ENCODE results near the gene ZNF519.

Gene ZNF519

DNA sequence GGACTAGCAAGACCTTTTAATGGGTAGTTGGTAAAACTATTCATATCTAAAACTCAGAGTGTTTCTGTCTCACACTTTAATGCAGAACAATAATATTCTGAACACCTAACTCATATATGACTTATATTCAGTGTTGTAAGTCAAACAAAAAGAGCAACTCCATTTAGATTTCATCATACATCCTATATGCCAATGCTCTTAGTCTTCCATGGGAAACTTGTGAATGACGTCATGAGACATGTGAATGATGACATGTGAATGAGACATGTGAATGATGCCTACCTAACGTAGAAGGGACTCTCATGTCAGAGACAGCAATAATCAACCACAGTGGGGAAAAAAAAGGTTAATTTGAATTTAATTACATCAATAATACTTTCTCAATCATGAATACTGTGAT, 28.0 kb downstream of the ZNF519 start:
- TF ChIP-seq, protein P1, sequence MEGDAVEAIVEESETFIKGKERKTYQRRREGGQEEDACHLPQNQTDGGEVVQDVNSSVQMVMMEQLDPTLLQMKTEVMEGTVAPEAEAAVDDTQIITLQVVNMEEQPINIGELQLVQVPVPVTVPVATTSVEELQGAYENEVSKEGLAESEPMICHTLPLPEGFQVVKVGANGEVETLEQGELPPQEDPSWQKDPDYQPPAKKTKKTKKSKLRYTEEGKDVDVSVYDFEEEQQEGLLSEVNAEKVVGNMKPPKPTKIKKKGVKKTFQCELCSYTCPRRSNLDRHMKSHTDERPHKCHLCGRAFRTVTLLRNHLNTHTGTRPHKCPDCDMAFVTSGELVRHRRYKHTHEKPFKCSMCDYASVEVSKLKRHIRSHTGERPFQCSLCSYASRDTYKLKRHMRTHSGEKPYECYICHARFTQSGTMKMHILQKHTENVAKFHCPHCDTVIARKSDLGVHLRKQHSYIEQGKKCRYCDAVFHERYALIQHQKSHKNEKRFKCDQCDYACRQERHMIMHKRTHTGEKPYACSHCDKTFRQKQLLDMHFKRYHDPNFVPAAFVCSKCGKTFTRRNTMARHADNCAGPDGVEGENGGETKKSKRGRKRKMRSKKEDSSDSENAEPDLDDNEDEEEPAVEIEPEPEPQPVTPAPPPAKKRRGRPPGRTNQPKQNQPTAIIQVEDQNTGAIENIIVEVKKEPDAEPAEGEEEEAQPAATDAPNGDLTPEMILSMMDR (conservative IDR thresholded peaks at IDR 0.05; ENCODE audit: control insufficient read depth, insufficient read depth, low read depth, low read length), result no peak
- DNase-seq (ENCODE audit: low read depth), result no peak
- H3K4me3 ChIP-seq (ENCODE audit: control insufficient read depth, low read depth, low read length), result no peak overlapping the region

GRCh38 chr18:14100503-14101286, 31.5 kb downstream of the ZNF519 start:
- H3K4me3 ChIP-seq (ENCODE audit: control insufficient read depth, low read depth, low read length), result no peak overlapping the region
- no peak for DNase-seq (ENCODE audit: low read depth)
- TF ChIP-seq, protein P1 (conservative IDR thresholded peaks at IDR 0.05; ENCODE audit: control insufficient read depth, insufficient read depth, low read depth, low read length), result no peak

- TF ChIP-seq, protein P1 (conservative IDR thresholded peaks at IDR 0.05; ENCODE audit: control insufficient read depth, insufficient read depth, low read depth, low read length), result no peak
- no peak for DNase-seq (ENCODE audit: low read depth)
- H3K4me3 ChIP-seq (ENCODE audit: control insufficient read depth, low read depth, low read length), result no peak overlapping the region
Measured at GRCh38 chr18:14098428-14098827, 33.8 kb downstream of the ZNF519 start.

- peak; percentile 13 for DNase-seq (ENCODE audit: low read depth)
- no peak overlapping the region for H3K4me3 ChIP-seq (ENCODE audit: control insufficient read depth, low read depth, low read length)
- TF ChIP-seq, protein P1 (conservative IDR thresholded peaks at IDR 0.05; ENCODE audit: control insufficient read depth, insufficient read depth, low read depth, low read length), result no peak
Measured at GRCh38 chr18:14097761-14098160, 34.5 kb downstream of the ZNF519 start.

- no peak overlapping the region for H3K4me3 ChIP-seq (ENCODE audit: control insufficient read depth, low read depth, low read length)
- TF ChIP-seq, protein P1 (conservative IDR thresholded peaks at IDR 0.05; ENCODE audit: control insufficient read depth, insufficient read depth, low read depth, low read length), result no peak
- DNase-seq (ENCODE audit: low read depth), result no peak
Measured at GRCh38 chr18:14093307-14093915, 38.8 kb downstream of the ZNF519 start.

DNA sequence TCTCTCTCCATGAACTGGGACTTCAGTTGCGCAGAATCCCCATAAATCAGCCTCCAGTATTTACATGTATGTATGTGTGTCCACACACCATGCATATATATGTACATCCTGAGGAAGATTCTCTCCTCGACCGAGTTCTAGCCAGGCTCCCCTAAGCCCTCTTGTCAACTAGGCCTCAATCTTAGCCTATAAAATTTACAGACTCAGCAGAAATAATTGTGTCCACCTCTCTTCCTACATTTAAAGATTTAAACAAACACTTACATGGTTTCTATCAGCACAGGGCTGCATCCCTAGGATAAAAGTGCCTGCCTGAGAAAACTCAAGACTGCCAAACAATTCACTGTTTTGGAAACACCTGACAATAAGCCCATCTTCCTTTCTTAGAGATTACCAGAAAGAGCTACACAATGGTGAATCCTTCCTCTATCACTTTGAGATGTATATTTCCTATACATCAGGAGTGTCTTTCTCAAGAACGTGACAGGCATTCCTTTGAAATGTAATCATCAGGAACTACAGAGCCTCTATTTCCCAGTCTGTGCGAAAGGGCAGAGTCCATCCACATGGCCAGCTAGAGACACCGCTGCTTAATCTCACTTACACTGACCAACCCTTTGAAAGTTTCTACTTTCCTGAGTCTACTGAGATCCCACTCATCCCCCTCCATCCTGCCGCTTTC, 39.5 kb downstream of the ZNF519 start:
- TF ChIP-seq, protein P1 (conservative IDR thresholded peaks at IDR 0.05; ENCODE audit: control insufficient read depth, insufficient read depth, low read depth, low read length), result no peak
- no peak overlapping the region for H3K4me3 ChIP-seq (ENCODE audit: control insufficient read depth, low read depth, low read length)
- no peak for DNase-seq (ENCODE audit: low read depth)

Data from fibroblast of mammary gland (primary cell).